DMS53 treated with DMSO at 0.1 percent for 48 hours (cell line): ENCODE measurements around the gene HS3ST5.
"Not testable (repeated sequence)": the region's sequence is repeated elsewhere in the genome, so short reads cannot be mapped to it uniquely, and the experiment has no call there.

Source experiments
- DNase-seq: peaks from one replicate; lab custom pipeline; 2025; ENCODE audit not compliant: unreplicated experiment; lab: John Stamatoyannopoulos, UW

The HS3ST5 gene

GRCh38 chr6:114339706-114340105 lies 3.1 kb downstream of the HS3ST5 start:
- DNase-seq = peak; percentile 2

DNA sequence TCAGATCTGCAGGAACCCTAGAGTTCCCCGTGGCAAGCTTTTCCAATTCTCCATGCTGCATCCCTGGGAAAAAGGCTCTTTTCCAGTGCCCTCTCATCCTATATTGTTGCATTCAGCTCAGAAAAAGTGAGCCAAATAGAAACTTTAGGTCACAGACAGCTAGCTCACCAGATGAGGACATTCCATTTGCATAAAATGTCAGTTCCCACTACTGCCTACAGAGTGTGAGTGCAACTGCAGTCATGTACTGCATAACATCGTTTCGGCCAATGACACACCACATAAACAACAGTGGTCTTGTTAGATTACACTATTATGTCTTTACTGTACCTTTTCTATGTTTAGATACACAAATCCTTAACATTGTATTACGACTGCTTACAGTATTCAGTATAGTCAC lies 8.6 kb downstream of the HS3ST5 start:
- no peak for DNase-seq

GRCh38 chr6:114327074-114327473 lies 15.7 kb downstream of the HS3ST5 start:
- DNase-seq = no peak

DNA sequence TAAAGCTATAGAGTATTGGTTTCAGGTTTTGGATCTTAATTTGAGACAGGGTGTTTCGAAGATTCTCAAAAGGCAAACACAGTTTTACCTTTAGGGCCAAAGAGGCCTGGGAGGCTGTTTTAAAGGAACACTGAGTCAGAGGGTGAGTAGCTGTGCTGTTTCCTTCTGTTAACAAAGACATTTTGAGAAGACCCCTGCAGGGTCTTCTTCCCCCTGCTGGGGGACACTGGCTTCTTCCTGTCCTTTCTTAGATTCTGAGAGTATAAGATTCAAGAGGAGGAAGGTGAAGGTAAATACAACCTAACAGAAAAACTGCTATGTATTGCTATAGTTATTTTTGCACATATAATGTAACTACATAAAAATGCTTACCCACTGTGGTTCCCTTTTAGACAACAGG lies 19.0 kb downstream of the HS3ST5 start:
- DNase-seq = no peak

- no peak for DNase-seq
These were observed 23.1 kb downstream of the HS3ST5 start for GRCh38 chr6:114319749-114320148.

- peak; percentile 6 for DNase-seq
These were observed 26.8 kb downstream of the HS3ST5 start for GRCh38 chr6:114315831-114316595.

DNA sequence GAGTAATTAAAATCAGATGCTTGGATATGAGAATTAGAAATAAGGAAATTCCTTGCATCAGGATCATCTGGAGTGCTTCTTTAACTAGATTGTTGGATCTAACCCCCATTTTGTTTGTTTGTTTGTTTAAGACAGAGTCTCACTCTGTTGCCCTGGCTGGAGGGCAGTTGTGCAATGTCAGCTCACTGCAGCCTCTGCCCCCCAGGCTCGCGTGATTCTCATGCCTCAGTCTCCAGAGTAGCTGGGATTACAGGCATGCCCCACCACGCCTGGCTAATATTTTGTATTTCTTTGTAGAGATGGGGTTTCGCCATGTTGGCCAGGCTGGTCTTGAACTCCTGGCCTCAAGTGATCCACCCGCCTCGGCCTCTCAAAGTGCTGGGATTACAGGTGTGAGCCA lies 29.0 kb downstream of the HS3ST5 start:
- DNase-seq = not testable (repeated sequence)

GRCh38 chr6:114312931-114313330 lies 29.9 kb downstream of the HS3ST5 start:
- no peak for DNase-seq

- DNase-seq = no peak
These were observed 32.8 kb downstream of the HS3ST5 start for GRCh38 chr6:114310053-114310452.

- peak; percentile 13 for DNase-seq
These were observed 38.4 kb downstream of the HS3ST5 start for GRCh38 chr6:114304304-114304887.

DNA sequence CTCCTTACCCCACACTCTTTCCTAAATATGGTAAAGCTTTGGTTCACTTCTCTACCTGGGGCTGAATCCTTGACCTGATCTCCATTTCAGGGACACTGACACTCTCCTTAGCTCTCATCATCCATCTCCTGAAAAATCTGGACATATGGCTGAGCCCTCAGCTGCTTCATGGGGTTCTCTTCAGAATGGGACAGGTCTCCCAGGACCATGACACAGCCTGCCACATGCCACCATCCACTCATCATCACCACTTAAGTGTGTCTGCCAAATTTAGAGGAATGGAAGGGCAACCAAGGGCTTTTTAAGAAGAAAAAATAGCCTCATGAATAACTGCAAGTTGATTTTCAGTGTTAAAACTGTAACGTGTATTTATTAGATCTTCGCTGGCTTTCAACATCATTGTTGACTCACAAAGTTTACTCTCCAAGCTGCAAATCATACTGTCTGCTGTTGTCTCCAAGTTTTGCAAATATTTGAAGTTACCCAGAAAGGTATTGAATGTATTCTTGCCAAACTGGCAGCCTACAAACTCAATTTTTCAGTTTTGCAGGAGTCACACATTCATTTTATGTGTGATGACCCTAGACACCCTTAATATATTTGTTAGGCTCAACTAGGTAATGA lies 41.1 kb downstream of the HS3ST5 start:
- DNase-seq = no peak

GRCh38 chr6:114297135-114297534 lies 45.7 kb downstream of the HS3ST5 start:
- no peak for DNase-seq

DNA sequence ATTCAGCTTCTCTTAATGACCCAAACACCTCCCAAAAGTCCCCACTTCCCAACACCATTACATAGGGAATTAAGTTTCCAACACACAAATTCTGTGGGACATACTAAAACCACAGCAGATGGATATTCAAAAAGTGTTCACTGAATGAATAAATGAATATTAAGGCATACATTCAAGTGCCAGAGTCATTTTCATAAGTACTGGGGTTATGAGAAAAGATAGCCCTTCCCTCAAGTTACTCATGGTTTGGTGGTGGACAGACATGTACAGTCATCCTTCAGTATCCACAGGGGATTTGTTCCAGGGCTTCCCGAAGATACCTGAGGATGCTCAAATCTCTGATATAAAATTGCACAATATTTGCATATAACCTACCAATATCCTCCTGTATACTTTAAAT lies 50.4 kb downstream of the HS3ST5 start:
- DNase-seq = no peak

DNA sequence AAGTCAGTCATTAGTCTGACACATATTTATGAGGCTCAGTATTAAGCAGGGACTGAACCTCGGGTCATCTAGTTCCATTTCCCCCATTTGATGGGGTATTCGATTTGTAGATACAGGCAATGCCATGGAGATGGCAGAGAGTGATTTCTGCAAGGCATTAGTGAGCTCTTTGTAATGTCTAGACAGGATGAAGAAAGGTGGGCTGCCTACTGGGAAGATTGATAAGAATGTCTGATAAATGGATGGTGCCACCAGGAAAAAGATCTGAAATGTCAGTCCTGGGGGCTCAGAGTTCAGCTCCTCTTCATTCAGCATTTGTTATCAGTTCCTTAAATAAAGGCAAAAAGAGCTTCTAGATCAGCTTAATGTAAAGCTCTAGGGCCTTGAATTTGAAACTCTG lies 51.4 kb downstream of the HS3ST5 start:
- no peak for DNase-seq

- no peak for DNase-seq
These were observed 52.0 kb downstream of the HS3ST5 start for GRCh38 chr6:114290864-114291263.

DNA sequence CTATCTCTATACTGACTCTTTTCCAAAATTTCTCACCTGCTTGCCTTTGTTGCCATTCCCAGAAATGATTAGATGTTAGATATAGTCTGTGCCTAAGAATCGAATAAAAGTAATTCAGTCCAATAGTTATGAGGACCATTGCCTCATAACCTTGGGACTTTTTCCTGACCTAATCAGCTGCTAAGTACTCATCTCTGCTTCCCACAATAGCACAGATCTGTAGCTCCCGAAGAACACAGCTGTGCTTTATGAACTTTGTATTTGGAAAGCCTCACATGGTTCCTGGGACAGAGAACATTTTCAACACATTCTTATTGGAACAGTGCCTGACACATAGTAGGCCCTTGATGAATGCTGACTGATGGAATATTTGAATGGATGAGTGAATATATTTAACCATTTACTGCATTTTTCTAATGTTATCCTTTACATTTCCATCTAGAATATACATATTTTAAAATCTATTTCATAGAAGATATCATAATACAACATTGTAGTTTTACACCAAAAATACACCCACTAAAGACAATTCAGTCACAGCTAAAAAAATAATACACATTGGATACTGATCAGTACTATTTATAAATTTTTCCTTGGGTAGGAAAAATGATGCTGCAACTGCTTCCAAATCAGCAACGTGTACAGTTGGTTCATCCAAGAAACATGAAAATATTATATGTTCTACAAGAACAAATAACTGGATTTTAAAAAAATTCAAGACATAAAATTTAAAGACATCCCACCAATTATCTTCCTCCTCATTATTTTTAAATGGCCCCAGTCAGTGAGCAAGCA lies 53.9 kb downstream of the HS3ST5 start:
- no peak for DNase-seq

DNA sequence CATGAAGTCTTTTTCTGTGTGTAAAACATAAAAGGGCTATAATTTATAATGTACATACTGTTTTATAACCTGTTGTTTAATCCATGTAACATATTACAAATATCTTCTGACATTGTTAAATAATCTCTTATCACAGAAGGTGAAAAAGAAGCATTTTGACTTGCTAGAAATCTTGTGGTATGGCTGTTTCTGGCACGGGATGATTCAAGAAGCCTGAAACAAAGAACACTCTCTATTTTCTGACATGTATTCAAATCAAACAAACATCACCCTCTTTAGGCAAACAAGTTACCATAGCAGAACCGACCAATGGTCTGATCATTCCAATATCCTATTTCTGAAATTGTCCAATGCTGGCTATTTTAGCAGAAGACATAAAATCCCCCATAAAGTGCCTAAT lies 55.4 kb downstream of the HS3ST5 start:
- DNase-seq = no peak

GRCh38 chr6:114286211-114286610 lies 56.6 kb downstream of the HS3ST5 start:
- DNase-seq = no peak

DNA sequence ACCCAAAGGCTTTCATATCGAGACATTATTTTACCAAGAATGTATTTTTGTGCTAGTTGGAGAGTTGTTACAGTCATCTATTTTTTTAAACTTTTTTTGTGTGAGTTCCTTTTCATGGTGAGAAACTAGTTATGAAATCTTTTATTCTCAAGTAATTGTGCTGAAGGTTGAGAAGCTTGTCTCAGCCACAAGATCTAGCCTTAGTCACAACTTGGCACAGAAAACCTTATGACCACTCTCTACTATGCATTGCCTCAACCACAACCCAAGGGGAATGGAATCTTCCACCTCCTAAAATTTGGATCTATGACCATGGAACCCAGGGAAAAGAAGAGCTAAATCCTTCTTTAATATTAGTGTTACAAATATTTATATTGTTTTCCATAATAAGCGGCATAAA lies 58.5 kb downstream of the HS3ST5 start:
- DNase-seq = no peak

GRCh38 chr6:114282292-114282691 lies 60.5 kb downstream of the HS3ST5 start:
- DNase-seq = no peak

GRCh38 chr6:114281496-114281895 lies 61.3 kb downstream of the HS3ST5 start:
- DNase-seq = no peak
